ES-I3 (cell line): Measurements from ENCODE around the gene PPP1R27.

Experiments used
- H3K36me3 ChIP-seq: 2 replicates; pipeline ENCODE4 v1.6.1; 2013; ENCODE audit warnings: mild to moderate bottlenecking, low read length, control low read depth, moderate library complexity; ENCODE audit not compliant: insufficient read depth
- H3K4me1 ChIP-seq: 2 replicates; pipeline ENCODE4 v1.6.1; 2013; ENCODE audit warnings: mild to moderate bottlenecking, control low read depth, low read length; ENCODE audit not compliant: insufficient read depth
- H3K9ac ChIP-seq: 2 replicates; pipeline ENCODE4 v1.6.1; 2013; ENCODE audit warnings: low read depth, mild to moderate bottlenecking, low read length, moderate library complexity
- H3K9me3 ChIP-seq: 2 replicates; pipeline ENCODE4 v1.6.1; 2013; ENCODE audit warnings: mild to moderate bottlenecking, low read length, moderate library complexity; ENCODE audit not compliant: control insufficient read depth, insufficient read depth

Gene PPP1R27

DNA sequence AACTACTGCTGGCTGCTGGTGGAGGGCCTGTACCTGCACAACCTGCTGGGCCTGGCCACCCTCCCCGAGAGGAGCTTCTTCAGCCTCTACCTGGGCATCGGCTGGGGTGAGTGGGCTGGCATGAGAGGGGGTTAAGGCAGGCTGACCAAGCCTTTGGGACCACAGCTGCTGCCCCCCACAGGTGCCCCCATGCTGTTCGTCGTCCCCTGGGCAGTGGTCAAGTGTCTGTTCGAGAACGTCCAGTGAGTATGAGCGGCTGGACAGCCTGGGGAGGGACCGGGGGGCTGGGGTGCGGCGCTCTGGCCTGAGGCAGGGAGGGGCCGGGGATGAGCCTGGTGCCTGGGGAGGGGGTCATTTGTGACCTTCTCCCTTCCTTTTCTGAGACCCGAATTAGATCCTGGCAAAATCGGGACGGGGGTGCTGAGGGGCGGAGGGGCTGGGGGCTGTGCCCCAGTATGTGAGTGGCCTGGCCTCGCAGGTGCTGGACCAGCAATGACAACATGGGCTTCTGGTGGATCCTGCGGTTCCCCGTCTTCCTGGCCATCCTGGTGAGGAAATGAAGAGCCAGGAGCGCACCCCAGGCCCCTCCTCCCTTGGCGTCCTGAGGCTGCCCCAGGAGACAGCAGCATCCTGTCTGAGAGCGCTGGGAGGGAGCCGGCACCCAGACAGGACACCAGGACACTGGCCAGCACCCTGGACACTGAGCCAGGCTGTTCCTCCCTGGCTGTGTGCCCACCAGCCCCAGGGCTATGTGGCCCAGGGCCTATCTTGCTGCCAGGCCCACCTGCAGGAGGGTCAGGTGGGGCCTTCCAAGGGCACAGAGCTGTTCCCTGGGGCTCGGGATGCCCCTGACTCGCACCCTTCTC, 22.9 kb downstream of the PPP1R27 start:
- Histone ChIP-seq H3K36me3 (no peaks in the 10 kb centered on the region), H3K9me3 (no peaks in the 10 kb centered on the region), H3K4me1 (peaks cover 5% of the 10 kb centered on the region; the same call in 1 of the 2 replicates), H3K9ac (no peak overlapping the region)

DNA sequence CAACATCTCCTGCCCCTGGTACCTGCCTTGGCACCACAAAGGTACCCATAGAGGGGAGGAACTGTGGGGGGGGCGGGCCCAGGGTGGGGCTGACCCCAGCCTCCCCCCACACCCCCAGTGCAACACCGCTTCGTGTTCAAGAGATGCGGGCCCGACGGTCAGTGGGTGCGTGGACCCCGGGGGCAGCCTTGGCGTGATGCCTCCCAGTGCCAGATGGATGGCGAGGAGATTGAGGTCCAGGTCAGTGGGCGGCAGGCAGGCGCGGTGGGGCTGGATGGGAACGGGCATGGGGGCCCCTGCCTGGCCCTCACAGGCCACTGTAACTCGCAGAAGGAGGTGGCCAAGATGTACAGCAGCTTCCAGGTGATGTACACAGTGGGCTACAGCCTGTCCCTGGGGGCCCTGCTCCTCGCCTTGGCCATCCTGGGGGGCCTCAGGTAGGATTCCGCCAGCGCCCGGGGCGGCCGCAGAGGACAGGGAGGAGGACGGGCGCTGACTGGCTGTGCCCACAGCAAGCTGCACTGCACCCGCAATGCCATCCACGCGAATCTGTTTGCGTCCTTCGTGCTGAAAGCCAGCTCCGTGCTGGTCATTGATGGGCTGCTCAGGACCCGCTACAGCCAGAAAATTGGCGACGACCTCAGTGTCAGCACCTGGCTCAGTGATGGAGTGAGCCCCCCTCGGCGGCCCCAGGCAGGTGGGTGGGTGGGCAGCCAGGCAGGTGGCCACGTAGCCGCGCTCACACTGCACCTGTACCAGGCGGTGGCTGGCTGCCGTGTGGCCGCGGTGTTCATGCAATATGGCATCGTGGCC, 23.8 kb downstream of the PPP1R27 start:
- no peak overlapping the region for H3K9ac ChIP-seq
- H3K9me3 ChIP-seq, result no peaks in the 10 kb centered on the region
- H3K4me1 ChIP-seq, result peaks cover 5% of the 10 kb centered on the region; the same call in 1 of the 2 replicates
- no peaks in the 10 kb centered on the region for H3K36me3 ChIP-seq

DNA sequence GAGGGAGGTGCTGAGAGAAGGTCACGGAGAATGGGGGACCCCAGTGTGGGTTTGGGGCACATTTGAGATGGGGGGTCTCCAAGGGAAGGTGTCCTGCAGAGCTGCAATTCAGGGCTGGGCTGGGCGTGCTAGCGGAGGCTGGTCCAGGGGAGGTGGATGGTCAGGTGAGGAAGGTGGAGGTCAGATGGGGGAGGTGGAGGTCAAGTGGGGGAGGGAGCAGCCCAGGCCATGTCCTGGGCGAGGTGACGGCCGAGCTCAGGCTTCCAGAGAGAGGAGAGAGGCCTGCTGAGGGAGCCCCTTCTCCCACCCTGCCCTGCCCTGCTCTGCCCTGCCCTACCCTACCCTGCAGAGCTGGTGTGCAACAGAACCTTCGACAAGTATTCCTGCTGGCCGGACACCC, 24.4 kb downstream of the PPP1R27 start:
- H3K9me3 ChIP-seq, result no peaks in the 10 kb centered on the region
- H3K4me1 ChIP-seq, result peaks cover 5% of the 10 kb centered on the region; the same call in 1 of the 2 replicates
- no peak overlapping the region for H3K9ac ChIP-seq
- no peaks in the 10 kb centered on the region for H3K36me3 ChIP-seq

DNA sequence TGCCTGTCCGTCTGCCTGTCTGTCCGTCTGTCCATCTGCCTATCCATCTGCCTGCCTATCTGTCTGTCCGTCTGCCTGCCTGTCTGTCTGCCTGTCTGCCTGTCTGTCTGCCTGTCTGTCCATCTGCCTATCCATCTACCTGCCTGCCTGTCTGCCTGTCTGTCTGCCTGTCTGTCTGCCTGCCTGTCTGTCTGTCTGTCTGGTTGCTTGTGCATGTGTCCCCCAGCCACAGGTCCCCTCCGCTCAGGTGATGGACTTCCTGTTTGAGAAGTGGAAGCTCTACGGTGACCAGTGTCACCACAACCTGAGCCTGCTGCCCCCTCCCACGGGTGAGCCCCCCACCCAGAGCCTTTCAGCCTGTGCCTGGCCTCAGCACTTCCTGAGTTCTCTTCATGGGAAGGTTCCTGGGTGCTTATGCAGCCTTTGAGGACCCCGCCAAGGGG, 25.3 kb downstream of the PPP1R27 start:
- Histone ChIP-seq H3K36me3 (no peaks in the 10 kb centered on the region), H3K9me3 (no peaks in the 10 kb centered on the region), H3K9ac (no peak overlapping the region), H3K4me1 (no peaks in the 10 kb centered on the region)

DNA sequence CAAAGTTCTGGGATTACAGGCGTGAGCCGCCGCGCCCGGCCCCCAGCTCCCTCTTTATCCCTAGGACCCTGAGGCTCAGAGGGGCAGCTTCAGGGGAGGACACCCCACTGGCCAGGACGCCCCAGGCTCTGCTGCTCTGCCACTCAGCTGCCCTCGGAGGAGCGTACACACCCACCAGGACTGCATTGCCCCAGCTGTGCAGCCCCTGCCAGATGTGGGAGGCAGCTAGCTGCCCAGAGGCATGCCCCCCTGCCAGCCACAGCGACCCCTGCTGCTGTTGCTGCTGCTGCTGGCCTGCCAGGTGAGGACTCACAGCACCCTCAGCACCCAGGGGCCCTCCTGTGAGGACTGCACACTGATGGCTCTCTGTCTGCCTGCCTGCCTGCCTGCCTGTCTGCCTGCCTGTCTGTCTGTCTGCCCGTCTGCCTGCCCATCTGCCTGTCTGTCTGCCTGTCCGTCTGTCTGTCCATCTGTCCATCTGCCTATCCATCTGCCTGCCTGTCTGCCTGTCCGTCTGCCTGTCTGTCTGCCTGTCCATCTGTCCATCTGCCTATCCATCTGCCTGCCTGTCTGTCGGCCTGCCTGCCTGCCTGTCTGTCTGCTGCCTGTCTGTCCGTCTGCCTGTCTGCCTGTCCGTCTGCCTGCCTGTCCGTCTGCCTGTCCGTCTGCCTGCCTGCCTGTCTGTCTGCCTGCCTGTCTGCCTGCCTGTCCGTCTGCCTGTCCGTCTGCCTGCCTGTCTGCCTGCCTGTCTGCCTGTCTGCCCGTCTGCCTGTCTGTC, 25.9 kb downstream of the PPP1R27 start:
- Histone ChIP-seq H3K9ac (no peak overlapping the region), H3K9me3 (no peaks in the 10 kb centered on the region)

DNA sequence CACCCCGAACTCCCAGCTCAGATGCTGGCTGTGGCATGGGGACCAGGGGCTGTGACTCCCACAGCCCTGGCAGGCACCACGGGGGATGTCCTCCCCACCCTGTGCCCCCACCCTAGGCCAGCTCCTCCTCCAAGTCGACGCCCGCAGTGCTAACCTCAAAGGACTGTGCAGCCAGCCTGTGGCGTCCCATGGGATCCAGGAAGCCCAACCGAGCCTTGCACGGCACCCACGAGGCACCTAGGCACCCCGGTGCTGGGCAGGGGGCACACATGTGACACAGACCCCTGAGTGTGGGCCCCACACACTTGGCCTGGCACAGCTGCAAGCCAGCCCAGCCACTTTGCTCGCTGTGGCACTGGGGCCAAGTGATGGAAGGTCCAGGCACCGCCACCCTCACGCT, 27.0 kb downstream of the PPP1R27 start:
- Histone ChIP-seq H3K9ac (no peak overlapping the region), H3K9me3 (no peaks in the 10 kb centered on the region), H3K4me1 (no peaks in the 10 kb centered on the region), H3K36me3 (no peaks in the 10 kb centered on the region)

More for the DNA sequence above, 25.9 kb downstream of the PPP1R27 start:
- Histone ChIP-seq H3K36me3 (no peaks in the 10 kb centered on the region), H3K4me1 (no peaks in the 10 kb centered on the region)

DNA sequence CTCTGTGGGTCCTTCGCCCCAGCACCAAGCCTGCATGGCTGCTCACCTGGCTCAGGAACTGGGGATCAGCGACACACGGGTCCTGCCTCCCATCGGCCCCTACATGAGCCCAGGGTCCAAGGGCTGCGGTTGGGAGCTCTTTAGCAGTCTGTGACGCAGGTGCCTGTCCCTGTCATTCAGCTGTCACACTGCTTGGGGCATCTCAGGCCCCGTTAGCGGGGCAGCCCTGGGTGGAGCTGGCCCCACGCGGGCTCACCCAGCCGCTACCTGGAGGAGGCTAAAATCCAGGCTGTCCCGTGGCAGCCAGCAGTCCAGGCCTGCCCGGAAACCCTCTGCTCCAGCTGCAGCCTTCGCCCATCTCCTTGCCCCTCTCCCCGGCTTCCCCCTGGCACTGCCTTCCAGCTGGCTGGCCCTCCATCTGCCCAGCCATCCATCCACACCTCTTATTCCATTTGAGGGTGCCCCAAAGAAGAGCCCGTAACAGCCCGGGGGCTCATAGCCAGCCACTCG, 27.6 kb downstream of the PPP1R27 start:
- Histone ChIP-seq H3K36me3 (no peaks in the 10 kb centered on the region), H3K9me3 (no peaks in the 10 kb centered on the region), H3K9ac (no peak overlapping the region), H3K4me1 (no peaks in the 10 kb centered on the region)

DNA sequence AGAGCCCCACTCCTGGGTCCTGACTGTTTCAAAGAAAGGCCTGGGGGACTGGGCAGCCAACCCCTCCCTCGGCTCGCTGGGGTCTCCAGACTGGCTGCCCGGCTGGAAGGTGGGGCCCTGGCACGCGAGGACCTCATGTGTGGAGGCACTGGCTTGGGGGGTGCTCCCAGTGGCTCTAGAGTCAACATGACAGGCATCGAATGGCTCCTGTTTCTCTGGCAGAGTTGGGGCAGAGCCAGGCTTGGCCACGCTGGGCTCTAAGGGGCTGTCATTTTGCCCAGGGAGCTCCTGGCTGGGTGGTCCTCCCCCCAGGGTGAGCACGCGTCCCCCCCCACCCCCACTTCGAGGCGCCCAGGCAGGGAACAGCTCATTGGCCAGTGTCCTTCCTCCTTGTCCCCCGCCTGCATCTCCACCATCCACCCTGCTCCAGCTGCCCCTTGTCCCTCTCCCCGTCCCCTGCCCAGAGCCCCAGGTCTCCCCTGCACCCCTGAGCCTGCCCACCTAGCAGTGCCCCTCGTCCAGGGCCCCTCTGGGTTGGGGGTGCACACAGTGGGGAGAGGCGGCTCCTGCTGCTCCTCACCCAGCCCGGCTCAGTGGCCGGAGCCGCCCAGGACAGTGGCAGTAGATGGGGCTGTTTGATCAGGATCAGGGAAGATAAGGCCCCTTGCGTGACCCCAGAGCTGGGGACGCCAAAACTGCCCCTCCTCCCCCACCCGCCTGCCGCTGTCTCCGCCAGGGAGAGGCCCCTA, 28.2 kb downstream of the PPP1R27 start:
- Histone ChIP-seq H3K9me3 (0 out of 2 replicates have a peak, but pooled peaks cover under 1% of the 10 kb centered on the region), H3K4me1 (no peaks in the 10 kb centered on the region), H3K36me3 (no peaks in the 10 kb centered on the region), H3K9ac (no peak overlapping the region)

DNA sequence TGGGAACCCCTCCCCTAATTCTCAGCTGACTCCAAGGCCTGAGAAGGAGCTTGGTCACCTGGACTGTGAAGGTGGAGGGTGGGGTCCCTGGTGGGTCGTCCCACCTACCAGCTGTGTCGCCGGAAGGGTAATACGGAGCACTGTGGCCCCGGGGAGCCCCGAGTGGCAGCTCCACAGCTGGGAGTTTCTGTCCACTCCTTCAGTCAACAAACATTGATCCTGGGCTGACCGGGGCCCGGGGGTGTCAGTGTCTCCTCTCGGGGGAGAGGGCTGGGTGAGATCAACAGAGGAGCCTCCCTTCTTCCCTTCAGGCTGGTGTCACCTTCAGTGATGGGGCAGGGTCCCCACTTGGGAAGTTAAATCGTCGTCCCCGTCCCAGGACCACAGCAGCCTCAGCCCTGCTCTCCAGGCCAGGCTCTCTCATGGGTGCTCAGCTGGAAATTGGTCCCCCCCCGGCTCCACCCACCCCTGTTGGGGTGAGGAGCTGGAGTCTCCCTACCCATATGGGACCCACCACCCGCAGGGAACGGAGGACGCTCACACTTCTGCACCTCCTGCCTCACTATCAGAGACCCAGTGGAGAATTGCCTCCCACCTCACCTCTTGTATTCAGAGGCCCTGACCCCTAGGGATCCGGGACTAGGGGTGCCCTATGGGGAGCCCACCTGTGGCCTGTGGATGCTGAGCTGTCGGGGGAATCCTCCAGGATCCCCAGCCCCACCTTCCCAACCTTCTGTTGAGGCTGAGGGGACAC, 29.0 kb downstream of the PPP1R27 start:
- H3K9me3 ChIP-seq, result peaks cover 4% of the 10 kb centered on the region; the same call in 1 of the 2 replicates
- H3K9ac ChIP-seq, result no peak overlapping the region
- no peaks in the 10 kb centered on the region for H3K4me1 ChIP-seq
- H3K36me3 ChIP-seq, result no peaks in the 10 kb centered on the region

DNA sequence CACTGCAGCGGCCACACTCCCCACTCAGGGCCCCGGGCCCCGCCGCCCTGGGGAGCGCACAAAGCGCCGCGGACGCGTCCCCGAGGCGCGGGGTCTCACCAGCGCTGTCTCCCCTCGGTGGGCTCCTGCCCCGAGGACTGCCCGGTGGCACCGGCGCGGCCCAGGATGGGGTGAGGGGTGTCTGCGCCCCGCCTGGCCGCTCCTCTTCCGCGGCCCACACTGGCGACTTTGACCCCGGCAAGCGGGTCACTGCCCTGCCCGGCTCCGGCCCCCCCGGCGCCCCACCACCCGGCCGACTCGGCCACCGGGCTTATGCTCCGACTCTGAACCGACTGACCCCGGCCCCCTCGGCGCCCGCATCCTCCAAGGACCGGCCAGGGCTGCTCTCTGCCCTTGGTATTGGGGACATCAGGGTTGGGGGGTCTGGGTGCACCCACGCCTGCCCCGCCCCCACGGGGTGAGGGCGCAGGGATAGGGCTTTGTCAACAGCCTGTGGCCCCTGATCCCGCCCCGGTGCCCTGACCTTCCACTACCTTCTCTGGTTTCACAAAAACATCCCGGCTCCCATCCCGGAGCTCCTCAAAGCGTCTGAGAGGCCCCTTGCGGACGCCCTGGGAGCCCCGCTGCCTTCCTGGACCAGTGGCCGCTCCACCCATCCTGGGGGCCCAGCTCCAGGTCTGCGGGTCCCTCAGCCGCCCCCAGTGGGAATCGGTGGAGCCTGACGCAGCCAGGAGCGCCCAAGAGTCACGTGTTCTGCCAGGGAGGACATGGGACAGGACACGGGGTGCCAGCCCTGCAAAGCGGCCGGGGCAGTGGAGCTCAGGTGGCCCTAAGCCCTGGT, 30.1 kb downstream of the PPP1R27 start:
- Histone ChIP-seq H3K36me3 (no peaks in the 10 kb centered on the region), H3K4me1 (no peaks in the 10 kb centered on the region), H3K9me3 (peaks cover 4% of the 10 kb centered on the region; the same call in 1 of the 2 replicates), H3K9ac (peak overlapping the region; percentile 57; the same call in 1 of the 2 replicates)

DNA sequence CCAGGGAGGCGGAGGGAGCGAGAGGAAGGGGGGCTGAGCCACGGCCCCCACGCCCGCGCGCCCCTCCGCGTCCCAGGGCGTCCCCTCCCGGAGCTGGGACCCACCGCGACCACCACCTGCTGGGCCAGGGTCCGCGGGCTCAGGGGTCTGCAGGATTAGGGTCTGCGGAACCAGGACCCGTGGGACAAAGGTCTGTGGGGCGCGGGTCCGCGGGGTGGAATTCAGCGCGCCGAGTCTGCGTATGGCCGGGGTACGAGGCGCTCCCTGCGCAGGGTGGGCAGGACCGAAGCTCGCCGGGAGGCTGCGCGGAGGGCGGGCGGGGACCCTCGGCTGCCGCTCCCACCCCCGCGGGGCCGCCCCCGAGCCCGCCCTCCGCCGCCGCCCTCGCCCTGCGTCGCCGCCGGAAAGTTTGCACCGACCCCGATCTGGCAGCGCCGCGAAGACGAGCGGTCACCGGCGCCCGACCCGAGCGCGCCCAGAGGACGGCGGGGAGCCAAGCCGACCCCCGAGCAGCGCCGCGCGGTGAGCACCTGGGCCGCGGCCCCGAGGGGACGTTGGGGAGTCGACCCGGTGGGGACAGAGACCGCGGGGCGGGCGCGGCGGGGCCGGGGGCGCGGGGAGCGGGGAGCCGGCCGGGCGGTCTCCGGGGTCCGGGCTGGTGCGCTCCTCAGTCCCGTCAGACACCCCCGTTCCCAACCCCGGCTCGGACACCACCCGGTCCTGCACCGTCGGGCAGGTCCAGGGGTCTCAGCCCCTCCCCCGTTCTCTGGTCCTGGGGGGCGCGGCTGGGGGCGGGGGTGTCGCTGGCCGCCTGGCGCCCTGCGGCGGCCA, 30.9 kb downstream of the PPP1R27 start, which contains the start of gene GCGR:
GCGR (plus strand) TSS at position 423 of the 831 bp plus-strand sequence. CDS start 4,869 bp downstream, outside the sequence.
- Histone ChIP-seq H3K4me1 (no peaks in the 10 kb centered on the region), H3K9me3 (peaks cover 4% of the 10 kb centered on the region; the same call in 1 of the 2 replicates), H3K36me3 (no peaks in the 10 kb centered on the region), H3K9ac (peak within 1 kb of the TSS; percentile 57; the same call in 1 of the 2 replicates)
